ENCODE measurements around the gene BNC1.

- TF ChIP-seq POLR2A (IDR thresholded peaks at IDR 0.05; ENCODE audit: low read depth, low read length) (no peak), POLR2AphosphoS5 (IDR thresholded peaks at IDR 0.05; ENCODE audit: low read depth, low read length) (no peak), TAF1 (IDR thresholded peaks at IDR 0.05; ENCODE audit: low read depth, low read length) (no peak), PAX5 (IDR thresholded peaks at IDR 0.05; ENCODE audit: insufficient read depth, low read length, severe bottlenecking) (no peak), SPI1 (IDR thresholded peaks at IDR 0.05; ENCODE audit: low read depth, low read length) (no peak), POU2F2 (IDR thresholded peaks at IDR 0.05; ENCODE audit: low read depth, low read length) (no peak)
These were observed 34.5 kb upstream of the BNC1 start for GRCh38 chr15:83318861-83319415.
